Peyer's patch (tissue), 4 donors: ENCODE data around the gene ZBTB33.

Experiments used
- POLR2A ChIP-seq, 2 donors: fragments of 450-650 bp; IDR thresholded peaks; one replicate each; pipeline ENCODE4 v1.5.1; 2017; ENCODE audit warnings: antibody characterized with exemption in 2 of 2, mild to moderate bottlenecking in 2 of 2, moderate library complexity in 2 of 2
- TF ChIP-seq, protein P1 (sequence below), 6 experiments: fragments of 450-650 bp in 4 of 6; fragments of 200-600 bp in 2 of 6; sonication (generic) in 1 of 6; IDR thresholded peaks; one replicate each; pipeline ENCODE4 v1.5.1; 2017 to 2019; ENCODE audit warnings: antibody characterized with exemption in 6 of 6, mild to moderate bottlenecking in 3 of 6, moderate library complexity in 1 of 6

GRCh38 chrX:120281761-120282160 lies 31.1 kb downstream of the ZBTB33 start:
- TF ChIP-seq, protein P1, sequence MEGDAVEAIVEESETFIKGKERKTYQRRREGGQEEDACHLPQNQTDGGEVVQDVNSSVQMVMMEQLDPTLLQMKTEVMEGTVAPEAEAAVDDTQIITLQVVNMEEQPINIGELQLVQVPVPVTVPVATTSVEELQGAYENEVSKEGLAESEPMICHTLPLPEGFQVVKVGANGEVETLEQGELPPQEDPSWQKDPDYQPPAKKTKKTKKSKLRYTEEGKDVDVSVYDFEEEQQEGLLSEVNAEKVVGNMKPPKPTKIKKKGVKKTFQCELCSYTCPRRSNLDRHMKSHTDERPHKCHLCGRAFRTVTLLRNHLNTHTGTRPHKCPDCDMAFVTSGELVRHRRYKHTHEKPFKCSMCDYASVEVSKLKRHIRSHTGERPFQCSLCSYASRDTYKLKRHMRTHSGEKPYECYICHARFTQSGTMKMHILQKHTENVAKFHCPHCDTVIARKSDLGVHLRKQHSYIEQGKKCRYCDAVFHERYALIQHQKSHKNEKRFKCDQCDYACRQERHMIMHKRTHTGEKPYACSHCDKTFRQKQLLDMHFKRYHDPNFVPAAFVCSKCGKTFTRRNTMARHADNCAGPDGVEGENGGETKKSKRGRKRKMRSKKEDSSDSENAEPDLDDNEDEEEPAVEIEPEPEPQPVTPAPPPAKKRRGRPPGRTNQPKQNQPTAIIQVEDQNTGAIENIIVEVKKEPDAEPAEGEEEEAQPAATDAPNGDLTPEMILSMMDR (IDR thresholded peaks at IDR 0.05) = no peak
- no peak for TF ChIP-seq POLR2A (IDR thresholded peaks at IDR 0.05)
